HTERT RPE-1 (cell line): ENCODE results near the gene PZP.

Experiments used
- in situ Hi-C: fragments of 300-500 bp; cut with MboI; formaldehyde crosslinking; loops from 4 replicates; pipeline ENCODE4 v1.14.3; 2020; ENCODE audit warnings: low sequenced_read_pairs

PZP gene

GRCh38 chr12:9106610-9107541 is 101.3 kb downstream of the PZP start:
- in situ Hi-C loops: no loop called here

DNA sequence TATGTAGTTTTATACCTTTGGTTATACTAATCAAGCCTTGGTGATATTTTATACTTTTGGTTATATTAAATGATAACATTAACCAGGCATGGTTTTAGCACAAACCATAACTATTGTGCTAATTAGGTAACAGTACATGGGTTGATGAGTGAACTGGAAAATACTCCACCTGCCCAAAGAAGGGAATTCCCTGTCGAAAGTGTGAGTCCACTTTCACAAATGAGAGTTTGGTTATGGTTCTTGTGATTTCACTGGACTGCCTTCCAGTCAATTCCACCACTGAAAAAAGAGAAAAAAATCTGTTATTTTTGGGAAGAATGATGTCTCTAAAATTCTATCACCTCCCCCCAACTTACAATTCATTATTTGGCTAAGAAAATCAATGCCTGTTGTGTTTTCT is 102.1 kb downstream of the PZP start:
- in situ Hi-C loops: no loop called here

- in situ Hi-C loops: no loop called here
Observed at GRCh38 chr12:9104767-9105423, 103.3 kb downstream of the PZP start.

- in situ Hi-C loops: no loop called here
Observed at GRCh38 chr12:9104087-9104486, 104.1 kb downstream of the PZP start.

DNA sequence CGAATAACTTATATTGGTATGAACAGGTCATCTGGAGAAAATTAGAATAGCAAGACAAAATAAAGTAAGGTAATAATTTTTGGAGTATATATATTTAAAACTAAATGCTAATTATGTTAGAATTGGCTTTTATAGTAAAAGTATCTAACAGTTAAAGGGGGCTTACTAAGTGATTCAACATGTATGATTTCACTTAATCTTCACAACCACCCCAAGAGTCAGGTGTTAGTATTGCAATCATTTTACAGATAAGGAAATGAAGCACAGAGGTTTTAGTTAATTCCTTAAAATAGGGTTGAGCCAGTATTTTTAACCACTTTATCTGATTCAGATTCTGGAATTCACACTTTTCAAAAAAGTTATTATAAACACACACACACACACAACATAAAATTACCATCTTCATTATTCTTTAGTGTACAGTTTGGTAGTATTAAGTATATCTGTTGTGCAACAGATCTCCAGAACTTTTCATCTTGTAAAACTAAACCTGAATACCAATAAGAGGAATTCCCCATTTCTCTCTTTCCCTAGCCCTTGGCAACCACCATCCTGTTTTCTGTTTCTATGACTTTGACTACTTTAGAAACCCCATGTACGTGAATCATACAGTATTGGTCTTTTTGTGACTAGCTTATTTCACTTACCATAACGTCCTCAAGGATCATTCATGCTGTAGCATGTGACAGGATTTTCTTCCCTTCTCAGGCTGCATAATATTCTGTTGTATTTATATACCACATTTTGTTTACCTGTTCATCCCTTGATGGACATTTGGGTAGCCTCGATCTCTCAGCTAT is 104.9 kb downstream of the PZP start:
- in situ Hi-C loops: no loop called here

- in situ Hi-C loops: no loop called here
Observed at GRCh38 chr12:9101018-9101687, 107.0 kb downstream of the PZP start.

- in situ Hi-C loops: no loop called here
Observed at GRCh38 chr12:9099552-9100190, 108.5 kb downstream of the PZP start.
